HepG2 (cell line): ENCODE measurements around the gene APOBEC3B. TPM values are rescaled to one million over a fixed set of nuclear protein-coding genes. Genes with fewer than 3 reads are reported as not detected.

Source experiments
- CENPX ChIP-seq: sonication (generic); formaldehyde crosslinking; IDR thresholded peaks from 2 replicates; pipeline ENCODE4 v1.9.0; 2021; ENCODE audit warnings: mild to moderate bottlenecking, missing genetic modification reagents, moderate library complexity
- MED8 ChIP-seq: sonication (generic); formaldehyde crosslinking; IDR thresholded peaks from 2 replicates; pipeline ENCODE4 v1.8.1; 2023; ENCODE audit warnings: mild to moderate bottlenecking, missing genetic modification reagents; ENCODE audit not compliant: insufficient replicate concordance
- MYC ChIP-seq: sonication (generic); formaldehyde crosslinking; IDR thresholded peaks from 2 replicates; pipeline ENCODE4 v1.9.0; 2021; ENCODE audit warnings: missing genetic modification reagents, borderline replicate concordance
- NFE2L2 ChIP-seq: fragments of 150-350 bp; IDR thresholded peaks from 2 replicates; pipeline ENCODE4 v1.6.1; 2014; ENCODE audit warnings: low read length
- PHF21A ChIP-seq: sonication (generic); formaldehyde crosslinking; IDR thresholded peaks from 2 replicates; pipeline ENCODE4 v1.5.0; 2020; ENCODE audit warnings: mild to moderate bottlenecking, missing genetic modification reagents
- RNF2 ChIP-seq: fragments of 450-650 bp; conservative IDR thresholded peaks from 2 replicates; pipeline ENCODE4 v1.6.1; 2016; ENCODE audit warnings: low read depth
- SAFB2 ChIP-seq: sonication (generic); formaldehyde crosslinking; IDR thresholded peaks from 2 replicates; pipeline ENCODE4 v1.5.1; 2020; ENCODE audit warnings: missing genetic modification reagents, low read depth, mild to moderate bottlenecking, borderline replicate concordance
- SALL1 ChIP-seq: sonication (generic); formaldehyde crosslinking; IDR thresholded peaks from 2 replicates; pipeline ENCODE4 v1.8.0; 2022; ENCODE audit warnings: mild to moderate bottlenecking, missing genetic modification reagents
- SAP130 ChIP-seq: IDR thresholded peaks from 2 replicates; pipeline ENCODE4 v1.6.1; 2016; ENCODE audit warnings: low read depth
- SPEN ChIP-seq: sonication (generic); formaldehyde crosslinking; IDR thresholded peaks from 2 replicates; pipeline ENCODE4 v1.5.1; 2020; ENCODE audit warnings: low read depth, mild to moderate bottlenecking, missing genetic modification reagents
- TBX2 ChIP-seq: sonication (generic); formaldehyde crosslinking; IDR thresholded peaks from 2 replicates; pipeline ENCODE4 v1.5.0; 2020; ENCODE audit warnings: missing genetic modification reagents, mild to moderate bottlenecking, borderline replicate concordance
- ZFP90 ChIP-seq: sonication (generic); formaldehyde crosslinking; IDR thresholded peaks from 2 replicates; pipeline ENCODE4 v1.8.0; 2022; ENCODE audit warnings: missing genetic modification reagents, mild to moderate bottlenecking, inconsistent platforms, borderline replicate concordance
- ZFX ChIP-seq: sonication (generic); formaldehyde crosslinking; IDR thresholded peaks from 2 replicates; pipeline ENCODE4 v1.4.0; 2020; ENCODE audit warnings: mild to moderate bottlenecking, low read depth, missing genetic modification reagents, moderate library complexity
- ZNF136 ChIP-seq: sonication (generic); formaldehyde crosslinking; IDR thresholded peaks from 2 replicates; pipeline ENCODE4 v1.8.1; 2022; ENCODE audit warnings: low read depth, mild to moderate bottlenecking, moderate library complexity, missing genetic modification reagents
- ZNF589 ChIP-seq: sonication (generic); formaldehyde crosslinking; conservative IDR thresholded peaks from 2 replicates; pipeline ENCODE4 v1.8.0; 2022; ENCODE audit warnings: mild to moderate bottlenecking, moderate library complexity, missing genetic modification reagents
- ZNF678 ChIP-seq: sonication (generic); formaldehyde crosslinking; IDR thresholded peaks from 2 replicates; pipeline ENCODE4 v1.4.0; 2020; ENCODE audit warnings: mild to moderate bottlenecking, missing genetic modification reagents
- ZZZ3 ChIP-seq: sonication (generic); formaldehyde crosslinking; IDR thresholded peaks from 2 replicates; pipeline ENCODE4 v1.4.0; 2020; ENCODE audit warnings: missing genetic modification reagents, mild to moderate bottlenecking, borderline replicate concordance
- polyA plus RNA-seq, 8 experiments: library from polyadenylated mRNA; depleted of rRNA in 3 of 8; stranded (reverse) in 7 of 8; unstranded in 1 of 8; fragments of >200 nt; fragmentation: Illumina TruSeq in 4 of 8; extraction: Trizol in 4 of 8; gene quantifications; 2 replicates each; pipeline versions ENCODE4 v1.2.1 to v1.2.3, GENCODE V29; 2011 to 2016; ENCODE audit warnings: low read depth in 4 of 8, missing spikeins in 1 of 8, mixed read lengths in 1 of 8; ENCODE audit not compliant: insufficient read depth in 1 of 8
- total RNA-seq, 5 experiments: library from RNA; depleted of rRNA; stranded (reverse); fragments of >200 nt; fragmentation: Illumina TruSeq; extraction: Trizol; gene quantifications; 2 replicates each; pipeline ENCODE4 v1.2.3, GENCODE V29; 2016; ENCODE audit warnings: low read depth in 1 of 5
- TF ChIP-seq, protein P1 (sequence below): sonication (generic); formaldehyde crosslinking; IDR thresholded peaks from 2 replicates; pipeline ENCODE4 v1.5.1; 2020; ENCODE audit warnings: missing genetic modification reagents, mild to moderate bottlenecking, borderline replicate concordance
- TF ChIP-seq, protein P2 (sequence below): sonication (generic); formaldehyde crosslinking; IDR thresholded peaks from 2 replicates; pipeline ENCODE4 v1.4.0; 2020; ENCODE audit warnings: missing genetic modification reagents
- TF ChIP-seq, protein P3 (sequence below): sonication (generic); formaldehyde crosslinking; conservative IDR thresholded peaks from 2 replicates; pipeline ENCODE4 v1.8.1; 2023; ENCODE audit warnings: missing genetic modification reagents
- TF ChIP-seq, protein P4 (sequence below): sonication (generic); formaldehyde crosslinking; IDR thresholded peaks from 2 replicates; pipeline ENCODE4 v1.4.0; 2020; ENCODE audit warnings: mild to moderate bottlenecking, missing genetic modification reagents

Gene APOBEC3B
- total and polyA plus RNA-seq, 2 of the 13 experiments (the other 11 are each of a cell fraction or from before 2014, with no cell fraction given) = 6.7 to 8.8 TPM

DNA sequence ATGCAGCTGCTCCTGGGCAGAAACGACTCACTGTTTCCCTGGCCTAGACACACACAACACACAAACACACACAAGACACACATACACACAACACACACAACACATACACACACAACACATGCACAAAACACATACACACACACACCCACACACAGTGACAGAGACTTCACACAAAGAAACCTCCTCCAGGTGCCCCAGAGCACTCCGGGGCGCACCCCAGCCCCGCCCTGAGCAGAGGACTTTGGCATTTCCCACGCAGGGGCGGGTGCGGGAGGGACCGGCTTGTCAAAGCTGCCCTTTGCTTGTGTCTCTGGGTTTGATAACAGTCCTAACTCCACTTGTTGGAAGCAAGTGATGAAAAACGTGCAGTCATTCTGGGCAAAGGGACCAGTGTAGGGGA, 18.3 kb upstream of the APOBEC3B start (continued):
- TF ChIP-seq MED8 (CRISPR knock-in tag) (no peak), TBX2 (CRISPR knock-in tag) (peak; percentile 26; the same call in 1 of the 2 replicates), ZNF136 (CRISPR knock-in tag) (no peak), RNF2 (no peak), ZNF589 (CRISPR knock-in tag) (no peak), SAFB2 (CRISPR knock-in tag) (no peak), CENPX (no peak), PHF21A (CRISPR knock-in tag) (peak; percentile 58), ZFP90 (CRISPR knock-in tag) (0 out of 2 replicates have a peak, but pooled peaks have one; percentile 24), ZFX (CRISPR knock-in tag) (0 out of 2 replicates have a peak, but pooled peaks have one; percentile 16), ZZZ3 (peak; percentile 59; the same call in 1 of the 2 replicates), NFE2L2 (no peak), ZNF678 (CRISPR knock-in tag) (no peak), SALL1 (CRISPR knock-in tag) (0 out of 2 replicates have a peak, but pooled peaks have one; percentile 12), MYC (CRISPR knock-in tag) (peak; percentile 32; the same call in 1 of the 2 replicates), SAP130 (CRISPR knock-in tag) (peak; percentile 50; the same call in 1 of the 2 replicates), SPEN (CRISPR knock-in tag) (peak; percentile 86; the same call in 1 of the 2 replicates)
- TF ChIP-seq, protein P1, sequence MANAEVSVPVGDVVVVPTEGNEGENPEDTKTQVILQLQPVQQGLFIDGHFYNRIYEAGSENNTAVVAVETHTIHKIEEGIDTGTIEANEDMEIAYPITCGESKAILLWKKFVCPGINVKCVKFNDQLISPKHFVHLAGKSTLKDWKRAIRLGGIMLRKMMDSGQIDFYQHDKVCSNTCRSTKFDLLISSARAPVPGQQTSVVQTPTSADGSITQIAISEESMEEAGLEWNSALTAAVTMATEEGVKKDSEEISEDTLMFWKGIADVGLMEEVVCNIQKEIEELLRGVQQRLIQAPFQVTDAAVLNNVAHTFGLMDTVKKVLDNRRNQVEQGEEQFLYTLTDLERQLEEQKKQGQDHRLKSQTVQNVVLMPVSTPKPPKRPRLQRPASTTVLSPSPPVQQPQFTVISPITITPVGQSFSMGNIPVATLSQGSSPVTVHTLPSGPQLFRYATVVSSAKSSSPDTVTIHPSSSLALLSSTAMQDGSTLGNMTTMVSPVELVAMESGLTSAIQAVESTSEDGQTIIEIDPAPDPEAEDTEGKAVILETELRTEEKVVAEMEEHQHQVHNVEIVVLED = no peak
- TF ChIP-seq, protein P2, sequence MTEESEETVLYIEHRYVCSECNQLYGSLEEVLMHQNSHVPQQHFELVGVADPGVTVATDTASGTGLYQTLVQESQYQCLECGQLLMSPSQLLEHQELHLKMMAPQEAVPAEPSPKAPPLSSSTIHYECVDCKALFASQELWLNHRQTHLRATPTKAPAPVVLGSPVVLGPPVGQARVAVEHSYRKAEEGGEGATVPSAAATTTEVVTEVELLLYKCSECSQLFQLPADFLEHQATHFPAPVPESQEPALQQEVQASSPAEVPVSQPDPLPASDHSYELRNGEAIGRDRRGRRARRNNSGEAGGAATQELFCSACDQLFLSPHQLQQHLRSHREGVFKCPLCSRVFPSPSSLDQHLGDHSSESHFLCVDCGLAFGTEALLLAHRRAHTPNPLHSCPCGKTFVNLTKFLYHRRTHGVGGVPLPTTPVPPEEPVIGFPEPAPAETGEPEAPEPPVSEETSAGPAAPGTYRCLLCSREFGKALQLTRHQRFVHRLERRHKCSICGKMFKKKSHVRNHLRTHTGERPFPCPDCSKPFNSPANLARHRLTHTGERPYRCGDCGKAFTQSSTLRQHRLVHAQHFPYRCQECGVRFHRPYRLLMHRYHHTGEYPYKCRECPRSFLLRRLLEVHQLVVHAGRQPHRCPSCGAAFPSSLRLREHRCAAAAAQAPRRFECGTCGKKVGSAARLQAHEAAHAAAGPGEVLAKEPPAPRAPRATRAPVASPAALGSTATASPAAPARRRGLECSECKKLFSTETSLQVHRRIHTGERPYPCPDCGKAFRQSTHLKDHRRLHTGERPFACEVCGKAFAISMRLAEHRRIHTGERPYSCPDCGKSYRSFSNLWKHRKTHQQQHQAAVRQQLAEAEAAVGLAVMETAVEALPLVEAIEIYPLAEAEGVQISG = peak; percentile 35; the same call in 1 of the 2 replicates
- TF ChIP-seq, protein P3, sequence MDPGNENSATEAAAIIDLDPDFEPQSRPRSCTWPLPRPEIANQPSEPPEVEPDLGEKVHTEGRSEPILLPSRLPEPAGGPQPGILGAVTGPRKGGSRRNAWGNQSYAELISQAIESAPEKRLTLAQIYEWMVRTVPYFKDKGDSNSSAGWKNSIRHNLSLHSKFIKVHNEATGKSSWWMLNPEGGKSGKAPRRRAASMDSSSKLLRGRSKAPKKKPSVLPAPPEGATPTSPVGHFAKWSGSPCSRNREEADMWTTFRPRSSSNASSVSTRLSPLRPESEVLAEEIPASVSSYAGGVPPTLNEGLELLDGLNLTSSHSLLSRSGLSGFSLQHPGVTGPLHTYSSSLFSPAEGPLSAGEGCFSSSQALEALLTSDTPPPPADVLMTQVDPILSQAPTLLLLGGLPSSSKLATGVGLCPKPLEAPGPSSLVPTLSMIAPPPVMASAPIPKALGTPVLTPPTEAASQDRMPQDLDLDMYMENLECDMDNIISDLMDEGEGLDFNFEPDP (CRISPR knock-in tag) = no peak
- TF ChIP-seq, protein P4, sequence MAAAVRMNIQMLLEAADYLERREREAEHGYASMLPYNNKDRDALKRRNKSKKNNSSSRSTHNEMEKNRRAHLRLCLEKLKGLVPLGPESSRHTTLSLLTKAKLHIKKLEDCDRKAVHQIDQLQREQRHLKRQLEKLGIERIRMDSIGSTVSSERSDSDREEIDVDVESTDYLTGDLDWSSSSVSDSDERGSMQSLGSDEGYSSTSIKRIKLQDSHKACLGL (CRISPR knock-in tag) = no peak
- TF ChIP-seq, all 625 proteins: peak for 29
